K562 (cell line): ENCODE data around the gene IL4R. TPM values are rescaled to one million over a fixed set of nuclear protein-coding genes. Genes with fewer than 3 reads are reported as not detected.

Experiments
- ATAC-seq: fragments of 200-7000 bp; cut with Tn5 transposase; 3 replicates; pipeline ENCODE4 v1.9.1; 2020; ENCODE audit warnings: moderate library complexity
- BruUV-seq: library from RNA; stranded (reverse); fragments of 400-500 nt; replicated peaks from 2 replicates; lab custom pipeline; 2021; lab: Mats Ljungman, UMichigan
- CTCF ChIA-PET: fragments of 300-600 bp; formaldehyde crosslinking; extraction: SDS; loops from one replicate; lab custom pipeline; 2021; ENCODE audit warnings: low intra/inter-chr PET ratio; lab: Yijun Ruan, JAX
- POLR2A ChIA-PET: fragments of 300-600, 350-650 bp; sonication (Branson Sonifier 250); formaldehyde crosslinking; extraction: SDS; loops from one replicate; lab custom pipeline; 2021; ENCODE audit warnings: antibody characterized with exemption, inconsistent platforms; lab: Yijun Ruan, JAX
- DNase-seq, 4 experiments: peaks; one replicate each; pipeline versions ENCODE4 v3.0.0 to v3.0.0-alpha.2; 2011 to 2018; ENCODE audit warnings: low spot score in 3 of 4, mixed read lengths in 3 of 4; ENCODE audit errors: extremely low read depth in 1 of 4
- FAIRE-seq: peaks from 2 replicates; lab custom pipeline; 2011; peaks lifted over from hg19 to GRCh38; lab: Jason Lieb, UNC
- H2AFZ ChIP-seq: 2 replicates; pipeline ENCODE4 v1.6.0; 2011; ENCODE audit warnings: low read depth, low read length, control low read depth, inconsistent platforms
- H3K27ac ChIP-seq: fragments of 200-600 bp; 3 replicates; pipeline ENCODE4 v1.8.0; 2011; ENCODE audit warnings: low read depth, mild to moderate bottlenecking, control low read depth, inconsistent platforms, low read length, moderate library complexity, mixed read lengths; ENCODE audit errors: extremely low read depth
- H3K27me3 ChIP-seq, 2 experiments: fragments of 300-600 bp in 1 of 2; 2 replicates in 1 of 2; 3 replicates in 1 of 2; pipeline versions ENCODE4 v1.6.0 to v1.8.0; 2011; ENCODE audit warnings: inconsistent platforms in 2 of 2, low read length in 2 of 2, mild to moderate bottlenecking in 1 of 2, mixed read lengths in 1 of 2, moderate library complexity in 1 of 2; ENCODE audit not compliant: control insufficient read depth in 2 of 2, insufficient read depth in 2 of 2
- H3K36me3 ChIP-seq: fragments of 300-600 bp; 3 replicates; pipeline ENCODE4 v1.8.0; 2011; ENCODE audit warnings: mild to moderate bottlenecking, low read length, inconsistent platforms; ENCODE audit not compliant: control insufficient read depth, insufficient read depth
- H3K4me1 ChIP-seq, 2 experiments: fragments of 200-600 bp in 1 of 2; replicated peaks in 1 of 2; 2 replicates in 1 of 2; 3 replicates in 1 of 2; pipeline versions ENCODE4 v1.5.1 to v1.8.0; 2011; ENCODE audit warnings: inconsistent platforms in 2 of 2, low read length in 2 of 2, mild to moderate bottlenecking in 1 of 2, mixed read lengths in 1 of 2, moderate library complexity in 1 of 2; ENCODE audit not compliant: control insufficient read depth in 2 of 2, insufficient read depth in 2 of 2
- H3K4me2 ChIP-seq: 2 replicates; pipeline ENCODE4 v1.6.1; 2011; ENCODE audit warnings: low read length, control low read depth, inconsistent platforms, mixed read lengths; ENCODE audit not compliant: insufficient read depth
- H3K4me3 ChIP-seq: fragments of 200-600 bp; sonication (generic), shearing (Covaris generic); 2 replicates; pipeline ENCODE4 v1.5.1; 2016; ENCODE audit warnings: control low read depth, inconsistent platforms
- H3K79me2 ChIP-seq: fragments of 200-600 bp; 3 replicates; pipeline ENCODE4 v1.8.0; 2011; ENCODE audit warnings: low read length, inconsistent platforms; ENCODE audit not compliant: control insufficient read depth, insufficient read depth
- H3K9ac ChIP-seq, 2 experiments: 2 replicates each; pipeline versions ENCODE4 v1.6.0 to v1.6.1; 2011; ENCODE audit warnings: low read depth in 2 of 2, low read length in 2 of 2, control low read depth in 1 of 2, inconsistent platforms in 1 of 2, mild to moderate bottlenecking in 1 of 2, mixed read lengths in 1 of 2; ENCODE audit not compliant: insufficient read depth in 1 of 2
- H3K9me1 ChIP-seq: one replicate; pipeline ENCODE4 v1.6.0; 2011; ENCODE audit warnings: inconsistent platforms, mild to moderate bottlenecking, low read length, moderate library complexity; ENCODE audit not compliant: control insufficient read depth, insufficient read depth
- H3K9me3 ChIP-seq: replicated peaks from 2 replicates; pipeline ENCODE4 v1.5.1; 2011; ENCODE audit warnings: low read depth, low read length, inconsistent platforms; ENCODE audit not compliant: control insufficient read depth, insufficient read depth
- H4K20me1 ChIP-seq: replicated peaks from 2 replicates; pipeline ENCODE4 v1.6.1; 2011; ENCODE audit warnings: low read length, inconsistent platforms, mixed read lengths; ENCODE audit not compliant: control insufficient read depth, insufficient read depth
- HDAC8 ChIP-seq: fragments of 450-650 bp; IDR thresholded peaks from 2 replicates; pipeline ENCODE4 v1.6.1; 2016; ENCODE audit warnings: mild to moderate bottlenecking, missing genetic modification characterization, moderate library complexity, missing compliant biosample characterization
- HNRNPLL ChIP-seq: fragments of 200-400 bp; formaldehyde crosslinking; IDR thresholded peaks from 2 replicates; pipeline ENCODE4 v1.6.1; 2017; ENCODE audit warnings: low read length, low read depth, mild to moderate bottlenecking; ENCODE audit not compliant: poor library complexity, severe bottlenecking
- MIER1 ChIP-seq: fragments of 450-650 bp; IDR thresholded peaks from 2 replicates; pipeline ENCODE4 v1.6.1; 2016; ENCODE audit warnings: antibody characterized with exemption, mild to moderate bottlenecking, low read depth
- RBM22 ChIP-seq: fragments of 200-400 bp; formaldehyde crosslinking; IDR thresholded peaks from 2 replicates; pipeline ENCODE4 v1.6.1; 2018; ENCODE audit warnings: low read length, low read depth; ENCODE audit not compliant: poor library complexity, severe bottlenecking
- RNF2 ChIP-seq: sonication (generic); IDR thresholded peaks from 2 replicates; pipeline ENCODE4 v1.6.1; 2016
- TRIM24 ChIP-seq, 2 experiments: fragments of 450-650 bp; IDR thresholded peaks; 2 replicates each; pipeline ENCODE4 v1.6.1; 2016
- ZNF589 ChIP-seq: fragments of 200-800 bp; sonication (Bioruptor generic); IDR thresholded peaks from 2 replicates; pipeline ENCODE4 v1.6.1; 2016; ENCODE audit warnings: low read depth, missing genetic modification characterization, missing compliant biosample characterization
- WGBS: fragments of 100-300 bp; shearing (Covaris generic); methylation state at CpG from one replicate; pipeline ENCODE4 v1.1.6; 2016; ENCODE audit warnings: low coverage, mixed read lengths; ENCODE audit not compliant: insufficient coverage; ENCODE audit errors: missing lambda C conversion rate; 5-methylcytosine and 5-hydroxymethylcytosine counted together
- in situ Hi-C: fragments of 300-500 bp; cut with MboI; formaldehyde crosslinking; loops from 4 replicates; pipeline ENCODE4 v1.15.0; 2018; ENCODE audit warnings: inconsistent platforms, mixed read lengths
- intact Hi-C: fragments of 100-400 bp; cut with micrococcal nuclease; formaldehyde crosslinking; loops from 2 replicates; pipeline ENCODE4 v1.14.2; 2022
- polyA plus RNA-seq, 8 experiments: library from polyadenylated mRNA; depleted of rRNA in 4 of 8; stranded (reverse) in 5 of 8; unstranded in 3 of 8; fragments of >200 nt; fragmentation: Nextera tagmentation in 2 of 8; fragmentation: Illumina TruSeq in 1 of 8; extraction: Ambion mirVana in 2 of 8; extraction: Trizol in 1 of 8; gene quantifications; 2 replicates each; pipeline versions ENCODE4 v1.2.1 to v1.2.3, GENCODE V29; 2011 to 2014; ENCODE audit warnings: inconsistent platforms in 1 of 8, missing spikeins in 1 of 8
- total RNA-seq, 7 experiments: library from RNA; depleted of rRNA in 6 of 7; stranded (reverse); fragments of >200 nt in 6 of 7; fragmentation: Illumina TruSeq in 2 of 7; extraction: Trizol in 2 of 7; gene quantifications; 2 replicates each; pipeline versions ENCODE4 v1.2.1 to v1.2.3, GENCODE V29; 2011 to 2021; ENCODE audit warnings: low replicate concordance in 1 of 7
- TF ChIP-seq, protein P1 (sequence below): fragments of 250-450 bp; sonication (Bioruptor Pico); IDR thresholded peaks from 2 replicates; pipeline ENCODE4 v1.8.0; 2022; ENCODE audit warnings: moderate library complexity, mild to moderate bottlenecking, inconsistent platforms
- TF ChIP-seq, protein P2 (sequence below): fragments of 450-650 bp; formaldehyde crosslinking; IDR thresholded peaks from 2 replicates; pipeline ENCODE4 v1.4.0; 2020; ENCODE audit warnings: mild to moderate bottlenecking, mixed read lengths

Gene IL4R
- total and polyA plus RNA-seq, 9 of the 15 experiments (the other 6 are each of a cell fraction or from before 2014, with no cell fraction given): 0.17 to 5.8 (median 3.3) TPM

DNA sequence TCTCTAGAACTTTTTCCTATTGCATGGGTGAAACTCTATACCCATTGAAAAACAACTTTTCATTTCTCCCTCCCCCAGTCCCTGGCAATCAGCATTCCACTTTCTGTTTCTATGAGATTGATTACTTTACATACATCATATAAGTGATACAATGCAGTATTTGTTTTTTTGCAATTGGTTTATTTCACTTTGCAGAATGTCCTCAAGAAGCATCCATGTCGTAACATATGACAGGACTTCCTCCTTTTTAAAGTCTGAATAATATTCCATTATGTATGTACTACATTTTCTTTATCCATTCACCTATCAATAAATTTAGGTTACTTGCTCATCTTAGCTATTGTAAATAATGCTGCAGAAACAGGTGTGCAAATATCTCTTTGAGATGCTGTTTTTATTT is 97.0 kb downstream of the IL4R start:
- H3K4me1 ChIP-seq: no peaks in the 10 kb centered on the region; a peak in 1 of 5 replicates
- no peak for FAIRE-seq
- no peak for ATAC-seq
- TF ChIP-seq HNRNPLL (no peak), RBM22 (no peak), ZNF589 (no peak), TRIM24 (IDR thresholded peaks at IDR 0.05) (no peak), MIER1 (no peak), HDAC8 (no peak), RNF2 (no peak)
- TF ChIP-seq, protein P1, sequence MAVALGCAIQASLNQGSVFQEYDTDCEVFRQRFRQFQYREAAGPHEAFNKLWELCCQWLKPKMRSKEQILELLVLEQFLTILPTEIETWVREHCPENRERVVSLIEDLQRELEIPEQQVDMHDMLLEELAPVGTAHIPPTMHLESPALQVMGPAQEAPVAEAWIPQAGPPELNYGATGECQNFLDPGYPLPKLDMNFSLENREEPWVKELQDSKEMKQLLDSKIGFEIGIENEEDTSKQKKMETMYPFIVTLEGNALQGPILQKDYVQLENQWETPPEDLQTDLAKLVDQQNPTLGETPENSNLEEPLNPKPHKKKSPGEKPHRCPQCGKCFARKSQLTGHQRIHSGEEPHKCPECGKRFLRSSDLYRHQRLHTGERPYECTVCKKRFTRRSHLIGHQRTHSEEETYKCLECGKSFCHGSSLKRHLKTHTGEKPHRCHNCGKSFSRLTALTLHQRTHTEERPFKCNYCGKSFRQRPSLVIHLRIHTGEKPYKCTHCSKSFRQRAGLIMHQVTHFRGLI: no peak
- TF ChIP-seq, protein P2, sequence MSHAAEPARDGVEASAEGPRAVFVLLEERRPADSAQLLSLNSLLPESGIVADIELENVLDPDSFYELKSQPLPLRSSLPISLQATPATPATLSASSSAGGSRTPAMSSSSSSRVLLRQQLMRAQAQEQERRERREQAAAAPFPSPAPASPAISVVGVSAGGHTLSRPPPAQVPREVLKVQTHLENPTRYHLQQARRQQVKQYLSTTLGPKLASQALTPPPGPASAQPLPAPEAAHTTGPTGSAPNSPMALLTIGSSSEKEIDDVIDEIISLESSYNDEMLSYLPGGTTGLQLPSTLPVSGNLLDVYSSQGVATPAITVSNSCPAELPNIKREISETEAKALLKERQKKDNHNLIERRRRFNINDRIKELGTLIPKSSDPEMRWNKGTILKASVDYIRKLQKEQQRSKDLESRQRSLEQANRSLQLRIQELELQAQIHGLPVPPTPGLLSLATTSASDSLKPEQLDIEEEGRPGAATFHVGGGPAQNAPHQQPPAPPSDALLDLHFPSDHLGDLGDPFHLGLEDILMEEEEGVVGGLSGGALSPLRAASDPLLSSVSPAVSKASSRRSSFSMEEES (CRISPR knock-in tag): no peak
- TF ChIP-seq, all 486 proteins: peak for 0
- DNase-seq: no peak
- WGBS: 0% methylated on average over 1 of the region's 1 CpG
- Histone ChIP-seq H3K79me2 (no peaks in the 10 kb centered on the region), H3K27ac (no peak overlapping the region), H3K9ac (no peak overlapping the region), H3K9me3 (no peaks in the 10 kb centered on the region), H2AFZ (no peak overlapping the region), H3K9me1 (no peaks in the 10 kb centered on the region), H3K4me2 (no peak overlapping the region), H3K4me3 (no peak overlapping the region), H4K20me1 (no peaks in the 10 kb centered on the region), H3K27me3 (peaks cover 4 to 11% of the 10 kb centered on the region in 2 experiments; a peak in 4 of 5 replicates), H3K36me3 (no peaks in the 10 kb centered on the region)
- ChIA-PET POLR2A (no interaction called here), CTCF (no interaction called here)
- BruUV-seq: no TSS peak
- intact Hi-C loops: no loop called here
- in situ Hi-C loops: no loop called here
